Measurements from ENCODE around the gene MRPL27.

DNA sequence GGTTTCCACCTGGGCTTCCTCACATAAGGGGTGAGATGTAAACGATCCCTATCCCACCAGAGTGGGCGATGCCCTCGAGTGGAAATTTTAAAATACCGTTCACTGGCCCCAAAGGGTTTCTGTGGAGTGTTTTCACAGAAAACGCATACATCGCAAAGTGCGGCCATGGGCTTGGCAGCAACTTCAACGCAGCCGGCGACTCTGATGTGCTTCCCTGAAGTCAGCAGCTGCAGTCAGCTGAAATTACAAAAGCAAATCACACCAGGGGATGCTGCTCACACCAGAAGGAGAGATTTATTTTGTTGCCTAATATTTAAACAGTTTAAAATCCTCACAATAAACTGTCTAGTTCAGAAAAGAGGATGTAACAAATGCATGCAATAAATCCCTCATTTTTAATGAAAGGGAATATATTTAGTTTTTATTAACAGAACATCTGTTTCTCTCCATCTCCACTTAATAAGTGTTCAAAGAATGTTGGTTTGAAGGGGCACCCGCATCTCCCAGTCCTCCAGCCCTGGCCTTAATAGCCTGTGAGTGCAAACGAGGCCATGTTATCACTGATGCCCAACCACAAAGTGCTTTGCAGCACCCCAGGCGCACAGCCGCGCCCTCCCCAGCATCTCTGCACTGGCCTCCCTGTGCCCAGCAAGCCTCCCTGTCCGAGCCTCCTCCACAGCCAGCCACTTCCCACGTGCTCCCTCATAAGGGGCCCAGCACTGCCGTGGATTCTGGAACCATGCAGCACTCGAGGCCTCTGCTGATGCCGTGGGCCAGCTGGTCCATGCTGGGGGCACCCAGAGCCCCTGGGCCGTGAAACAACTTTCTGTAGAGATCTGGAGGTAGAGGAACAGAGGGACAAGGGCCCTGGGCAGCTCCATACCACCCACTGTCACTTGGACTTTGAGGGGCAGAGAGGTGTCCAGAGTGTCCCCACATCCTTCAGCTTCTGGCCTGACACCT is 44.3 kb downstream of the MRPL27 start:
- TF ChIP-seq, protein P1, sequence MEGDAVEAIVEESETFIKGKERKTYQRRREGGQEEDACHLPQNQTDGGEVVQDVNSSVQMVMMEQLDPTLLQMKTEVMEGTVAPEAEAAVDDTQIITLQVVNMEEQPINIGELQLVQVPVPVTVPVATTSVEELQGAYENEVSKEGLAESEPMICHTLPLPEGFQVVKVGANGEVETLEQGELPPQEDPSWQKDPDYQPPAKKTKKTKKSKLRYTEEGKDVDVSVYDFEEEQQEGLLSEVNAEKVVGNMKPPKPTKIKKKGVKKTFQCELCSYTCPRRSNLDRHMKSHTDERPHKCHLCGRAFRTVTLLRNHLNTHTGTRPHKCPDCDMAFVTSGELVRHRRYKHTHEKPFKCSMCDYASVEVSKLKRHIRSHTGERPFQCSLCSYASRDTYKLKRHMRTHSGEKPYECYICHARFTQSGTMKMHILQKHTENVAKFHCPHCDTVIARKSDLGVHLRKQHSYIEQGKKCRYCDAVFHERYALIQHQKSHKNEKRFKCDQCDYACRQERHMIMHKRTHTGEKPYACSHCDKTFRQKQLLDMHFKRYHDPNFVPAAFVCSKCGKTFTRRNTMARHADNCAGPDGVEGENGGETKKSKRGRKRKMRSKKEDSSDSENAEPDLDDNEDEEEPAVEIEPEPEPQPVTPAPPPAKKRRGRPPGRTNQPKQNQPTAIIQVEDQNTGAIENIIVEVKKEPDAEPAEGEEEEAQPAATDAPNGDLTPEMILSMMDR (IDR thresholded peaks at IDR 0.05) = no peak
- no peak for TF ChIP-seq POLR2AphosphoS5 (IDR thresholded peaks at IDR 0.05)
- no peak for TF ChIP-seq POLR2A (IDR thresholded peaks at IDR 0.05; ENCODE audit: low read depth)
- no peak for TF ChIP-seq EP300 (IDR thresholded peaks at IDR 0.05)

All from esophagus muscularis mucosa (tissue), 4 donors.